CD14-positive monocyte (primary cell): ENCODE measurements around the gene PARK7. TPM values are rescaled to one million over a fixed set of nuclear protein-coding genes. Genes with fewer than 3 reads are reported as not detected.
A peak's percentile ranks its signal among the peaks of the same experiment; 100 is the strongest.

Experiments used
- DNase-seq, 3 donors: peaks; one replicate each; pipeline ENCODE4 v3.0.0-alpha.2; 2011 to 2022
- H2AFZ ChIP-seq: 2 replicates; pipeline ENCODE4 v1.6.0; 2012; ENCODE audit warnings: mild to moderate bottlenecking, low read depth, low read length, inconsistent platforms; ENCODE audit not compliant: insufficient read depth, poor library complexity, severe bottlenecking
- H3K27ac ChIP-seq, 2 donors: 1 replicate in 1 of 2; 2 replicates in 1 of 2; pipeline ENCODE4 v1.5.1; 2012 to 2013; ENCODE audit warnings: low read length in 2 of 2, control low read depth in 1 of 2, inconsistent platforms in 1 of 2, low read depth in 1 of 2, mild to moderate bottlenecking in 1 of 2
- H3K27me3 ChIP-seq, 2 donors: one replicate each; pipeline versions ENCODE4 v1.6.0 to v1.6.1; 2011 to 2013; ENCODE audit warnings: low read length in 2 of 2; ENCODE audit not compliant: control insufficient read depth in 2 of 2, insufficient read depth in 2 of 2
- H3K36me3 ChIP-seq, 2 donors: replicated peaks in 1 of 2; 1 replicate in 1 of 2; 2 replicates in 1 of 2; pipeline versions ENCODE4 v1.5.1 to v1.6.1; 2012 to 2013; ENCODE audit warnings: low read length in 2 of 2, control low read depth in 1 of 2, inconsistent platforms in 1 of 2, mild to moderate bottlenecking in 1 of 2; ENCODE audit not compliant: insufficient read depth in 2 of 2, control insufficient read depth in 1 of 2
- H3K4me1 ChIP-seq, 2 donors: 1 replicate in 1 of 2; 2 replicates in 1 of 2; pipeline versions ENCODE4 v1.5.1 to v1.6.1; 2012 to 2013; ENCODE audit warnings: low read length in 2 of 2, control low read depth in 1 of 2, inconsistent platforms in 1 of 2, mild to moderate bottlenecking in 1 of 2, moderate library complexity in 1 of 2; ENCODE audit not compliant: insufficient read depth in 2 of 2, control insufficient read depth in 1 of 2
- H3K4me2 ChIP-seq: replicated peaks from 2 replicates; pipeline ENCODE3; 2012; ENCODE audit warnings: low read length, moderate library complexity, mild to moderate bottlenecking; ENCODE audit not compliant: poor library complexity, severe bottlenecking; ENCODE audit errors: extremely low read depth
- H3K4me3 ChIP-seq, 3 experiments: fragments of 200-600 bp in 1 of 3; sonication (generic) in 1 of 3; replicated peaks in 1 of 3; 1 replicate in 2 of 3; 2 replicates in 1 of 3; pipeline ENCODE4 v1.5.1; 2011 to 2013; ENCODE audit warnings: low read length in 3 of 3, mild to moderate bottlenecking in 3 of 3, control low read depth in 2 of 3, low read depth in 2 of 3, inconsistent platforms in 1 of 3, moderate library complexity in 1 of 3
- H3K79me2 ChIP-seq: 2 replicates; pipeline ENCODE4 v1.6.0; 2012; ENCODE audit warnings: mild to moderate bottlenecking, control low read depth, inconsistent platforms, low read length, moderate library complexity; ENCODE audit not compliant: insufficient read depth
- H3K9ac ChIP-seq: 2 replicates; pipeline ENCODE4 v1.6.0; 2017; ENCODE audit warnings: low read length, mild to moderate bottlenecking; ENCODE audit not compliant: insufficient read depth, poor library complexity, severe bottlenecking
- H3K9me3 ChIP-seq, 2 donors: replicated peaks in 1 of 2; 1 replicate in 1 of 2; 2 replicates in 1 of 2; pipeline versions ENCODE4 v1.5.1 to v1.6.1; 2012 to 2013; ENCODE audit warnings: low read length in 2 of 2, control low read depth in 1 of 2; ENCODE audit not compliant: control insufficient read depth in 1 of 2, insufficient read depth in 1 of 2
- H4K20me1 ChIP-seq: 2 replicates; pipeline ENCODE4 v1.6.0; 2012; ENCODE audit warnings: mild to moderate bottlenecking, low read length, control low read depth, moderate library complexity; ENCODE audit not compliant: insufficient read depth
- H3K27ac Mint-ChIP-seq, 7 donors: one replicate each; pipeline ENCODE4 v1.8.0; 2020; ENCODE audit warnings: mild to moderate bottlenecking in 7 of 7, mixed read lengths in 7 of 7, moderate library complexity in 6 of 7, inconsistent platforms in 2 of 7
- H3K27me3 Mint-ChIP-seq, 3 donors: one replicate each; pipeline ENCODE4 v1.8.0; 2021 to 2022; ENCODE audit warnings: low read depth in 3 of 3, mild to moderate bottlenecking in 3 of 3, mixed read lengths in 3 of 3, moderate library complexity in 3 of 3, inconsistent platforms in 1 of 3
- H3K36me3 Mint-ChIP-seq, 2 donors: one replicate each; pipeline ENCODE4 v1.8.0; 2020; ENCODE audit warnings: mixed read lengths in 2 of 2, inconsistent platforms in 1 of 2, mild to moderate bottlenecking in 1 of 2
- H3K4me1 Mint-ChIP-seq: one replicate; pipeline ENCODE4 v1.8.0; 2020; ENCODE audit warnings: mild to moderate bottlenecking, mixed read lengths
- H3K4me3 Mint-ChIP-seq, 2 donors: one replicate each; pipeline ENCODE4 v1.8.0; 2020; ENCODE audit warnings: mild to moderate bottlenecking in 2 of 2, mixed read lengths in 2 of 2, moderate library complexity in 1 of 2
- H3K9me3 Mint-ChIP-seq, 7 donors: one replicate each; pipeline ENCODE4 v1.8.0; 2020 to 2022; ENCODE audit warnings: mixed read lengths in 7 of 7, mild to moderate bottlenecking in 6 of 7, moderate library complexity in 6 of 7, inconsistent platforms in 2 of 7
- CTCF ChIP-seq: fragments of 200-600 bp; IDR thresholded peaks from one replicate; pipeline ENCODE4 v1.8.0; 2022; ENCODE audit warnings: antibody characterized with exemption, mild to moderate bottlenecking
- WGBS: methylation state at CpG from one replicate; pipeline ENCODE4 v1.1.5; 2013; ENCODE audit warnings: missing lambda C conversion rate; ENCODE audit not compliant: insufficient coverage; 5-methylcytosine and 5-hydroxymethylcytosine counted together
- intact Hi-C, 2 donors: fragments of 100-400 bp; cut with micrococcal nuclease; formaldehyde crosslinking; loops; one replicate each; pipeline versions ENCODE4 v1.15.0 to v1.15.1; 2023
- polyA plus RNA-seq, 3 donors: library from polyadenylated mRNA; depleted of rRNA in 1 of 3; unstranded in 2 of 3; stranded (reverse) in 1 of 3; fragments of 300-500 nt in 2 of 3; fragments of >200 nt in 1 of 3; fragmentation: Illumina TruSeq in 2 of 3; gene quantifications; 1 replicate in 2 of 3; 2 replicates in 1 of 3; pipeline ENCODE4 v1.2.3, GENCODE V29; 2012 to 2021

Gene PARK7
- polyA plus RNA-seq, 3 donors = 116 to 391 (median 353) TPM

- Histone ChIP-seq H3K36me3 (no peaks in the 10 kb centered on the region), H3K27ac (no peak overlapping the region), H3K4me1 (peaks cover 9 to 10% of the 10 kb centered on the region in 2 donors), H3K4me3 (no peak overlapping the region), H3K79me2 (no peaks in the 10 kb centered on the region), H3K9me3 (no peaks in the 10 kb centered on the region), H4K20me1 (no peaks in the 10 kb centered on the region), H3K9ac (no peak overlapping the region), H3K27me3 (peaks cover 15 to 16% of the 10 kb centered on the region in 2 donors), H2AFZ (no peak overlapping the region), H3K4me2 (no peak overlapping the region)
- no peak for TF ChIP-seq CTCF
- peaks cover 12% of the 10 kb centered on the region for H3K4me1 Mint-ChIP-seq
- H3K4me3 Mint-ChIP-seq = peak overlapping the region in 1 of 2 donors; percentile 58
- no peaks in the 10 kb centered on the region for H3K9me3 Mint-ChIP-seq
- peaks cover 5 to 12% (median 8%) of the 10 kb centered on the region in 3 donors for H3K27me3 Mint-ChIP-seq
- intact Hi-C loops = loop anchor here in 1 of 2 donors (5.0 kb wide), 1 partner anchor 331 kb away; no protein-coding TSS in a partner anchor
- DNase-seq = no peak
- no CpG with 5 or more reads among the region's 4 CpGs for WGBS
- H3K36me3 Mint-ChIP-seq = no peaks in the 10 kb centered on the region
- H3K27ac Mint-ChIP-seq = no peak overlapping the region
Measured at GRCh38 chr1:8016210-8016894, 54.8 kb downstream of the PARK7 start.

- Histone ChIP-seq H2AFZ (no peak overlapping the region), H3K27ac (no peak overlapping the region), H3K36me3 (no peaks in the 10 kb centered on the region), H3K27me3 (peaks cover 18 to 20% of the 10 kb centered on the region in 2 donors), H3K4me3 (no peak overlapping the region), H4K20me1 (no peaks in the 10 kb centered on the region), H3K79me2 (no peaks in the 10 kb centered on the region), H3K4me1 (peaks cover 9 to 10% of the 10 kb centered on the region in 2 donors), H3K9ac (no peak overlapping the region), H3K4me2 (no peak overlapping the region), H3K9me3 (no peaks in the 10 kb centered on the region)
- peak overlapping the region in 1 of 2 donors; percentile 58 for H3K4me3 Mint-ChIP-seq
- peaks cover 12% of the 10 kb centered on the region for H3K4me1 Mint-ChIP-seq
- H3K36me3 Mint-ChIP-seq = no peaks in the 10 kb centered on the region
- intact Hi-C loops = loop anchor here in 1 of 2 donors (5.0 kb wide), 1 partner anchor 330 kb away; no protein-coding TSS in a partner anchor
- DNase-seq = no peak
- peaks cover 8 to 16% (median 8%) of the 10 kb centered on the region in 3 donors for H3K27me3 Mint-ChIP-seq
- no peaks in the 10 kb centered on the region for H3K9me3 Mint-ChIP-seq
- no peak overlapping the region for H3K27ac Mint-ChIP-seq
- no peak for TF ChIP-seq CTCF
Measured at GRCh38 chr1:8016895-8017241, 55.4 kb downstream of the PARK7 start.
